H1 (cell line): ENCODE results near the gene OR4E1. TPM values are rescaled to one million over a fixed set of nuclear protein-coding genes. Genes with fewer than 3 reads are reported as not detected.

Source experiments
- CTCF ChIA-PET: fragments of 300-600 bp; sonication (Branson Sonifier 250); formaldehyde crosslinking; loops from one replicate; lab custom pipeline; 2021; ENCODE audit not compliant: partially characterized antibody; lab: Charles Lee
- POLR2A ChIA-PET: fragments of 300-600 bp; sonication (Branson Sonifier 250); formaldehyde crosslinking; loops from one replicate; lab custom pipeline; 2021; ENCODE audit warnings: inconsistent platforms; ENCODE audit not compliant: partially characterized antibody; lab: Charles Lee
- DNase-seq, 2 experiments: peaks; one replicate each; pipeline versions ENCODE4 v3.0.0 to v3.0.0-alpha.2; 2010 to 2022; ENCODE audit warnings: low spot score in 2 of 2, low read depth in 1 of 2, mixed read lengths in 1 of 2
- FAIRE-seq: peaks from 2 replicates; lab custom pipeline; 2011; peaks lifted over from hg19 to GRCh38; lab: Jason Lieb, UNC
- H2AFZ ChIP-seq: 2 replicates; pipeline ENCODE4 v1.8.1; 2012; ENCODE audit warnings: low read length, inconsistent platforms
- H2AK5ac ChIP-seq: 2 replicates; pipeline ENCODE4 v1.6.1; 2013; ENCODE audit warnings: low read depth, low read length
- H2BK120ac ChIP-seq: replicated peaks from 2 replicates; pipeline ENCODE3; 2013; ENCODE audit warnings: low read depth, low read length, inconsistent platforms
- H2BK12ac ChIP-seq: 2 replicates; pipeline ENCODE4 v1.6.1; 2013; ENCODE audit warnings: low read depth, low read length
- H2BK15ac ChIP-seq: 2 replicates; pipeline ENCODE4 v1.6.1; 2013; ENCODE audit warnings: low read length
- H2BK20ac ChIP-seq: 2 replicates; pipeline ENCODE4 v1.6.1; 2013; ENCODE audit warnings: low read length
- H2BK5ac ChIP-seq: 2 replicates; pipeline ENCODE4 v1.6.1; 2013; ENCODE audit warnings: low read depth, low read length
- H3K14ac ChIP-seq: 2 replicates; pipeline ENCODE4 v1.6.1; 2013; ENCODE audit warnings: inconsistent platforms; ENCODE audit not compliant: insufficient read length
- H3K18ac ChIP-seq: 2 replicates; pipeline ENCODE4 v1.6.1; 2013; ENCODE audit warnings: low read length; ENCODE audit errors: extremely low read depth
- H3K23ac ChIP-seq: 2 replicates; pipeline ENCODE4 v1.6.1; 2013; ENCODE audit warnings: inconsistent platforms; ENCODE audit not compliant: insufficient read length
- H3K23me2 ChIP-seq: 2 replicates; pipeline ENCODE4 v1.6.1; 2013; ENCODE audit warnings: low read depth, low read length
- H3K27ac ChIP-seq: 2 replicates; pipeline ENCODE4 v1.6.1; 2011; ENCODE audit warnings: low read depth, low read length, inconsistent platforms
- H3K27me3 ChIP-seq, 4 experiments: replicated peaks in 1 of 4; 1 replicate in 1 of 4; 2 replicates in 3 of 4; pipeline versions ENCODE4 v1.6.1 to v1.8.1; 2011 to 2013; ENCODE audit warnings: low read length in 3 of 4, mild to moderate bottlenecking in 3 of 4, inconsistent platforms in 2 of 4, mixed read lengths in 2 of 4, moderate library complexity in 1 of 4; ENCODE audit not compliant: control insufficient read depth in 3 of 4, insufficient read depth in 3 of 4; ENCODE audit errors: extremely low read depth in 1 of 4
- H3K36me3 ChIP-seq, 4 experiments: 2 replicates each; pipeline versions ENCODE4 v1.6.1 to v1.8.1; 2011 to 2013; ENCODE audit warnings: mild to moderate bottlenecking in 4 of 4, low read length in 3 of 4, moderate library complexity in 2 of 4, control low read depth in 1 of 4, inconsistent platforms in 1 of 4; ENCODE audit not compliant: insufficient read depth in 4 of 4, control insufficient read depth in 2 of 4
- H3K4ac ChIP-seq: replicated peaks from 2 replicates; pipeline ENCODE3; 2013; ENCODE audit warnings: low read length, low read depth, mixed read lengths, inconsistent platforms; ENCODE audit not compliant: insufficient read length
- H3K4me1 ChIP-seq, 4 experiments: replicated peaks in 1 of 4; 1 replicate in 1 of 4; 2 replicates in 3 of 4; pipeline versions ENCODE4 v1.6.1 to v1.8.1; 2011 to 2013; ENCODE audit warnings: low read length in 3 of 4, inconsistent platforms in 2 of 4, mixed read lengths in 1 of 4; ENCODE audit not compliant: insufficient read depth in 4 of 4, control insufficient read depth in 3 of 4
- H3K4me2 ChIP-seq, 2 experiments: 2 replicates each; pipeline versions ENCODE4 v1.6.1 to v1.8.1; 2011 to 2013; ENCODE audit warnings: low read depth in 2 of 2, low read length in 2 of 2, control low read depth in 1 of 2, inconsistent platforms in 1 of 2, mild to moderate bottlenecking in 1 of 2; ENCODE audit not compliant: insufficient read depth in 1 of 2
- H3K4me3 ChIP-seq, 4 experiments: fragments of 200-600, 300-600 bp in 1 of 4; sonication (generic), shearing (Covaris generic), sonication (Bioruptor Twin) in 1 of 4; 2 replicates each; pipeline versions ENCODE4 v1.5.1 to v1.8.1; 2011 to 2016; ENCODE audit warnings: low read length in 4 of 4, low read depth in 3 of 4, control low read depth in 2 of 4, inconsistent platforms in 2 of 4, mild to moderate bottlenecking in 2 of 4, mixed read lengths in 1 of 4, moderate library complexity in 1 of 4; ENCODE audit not compliant: insufficient read depth in 2 of 4; ENCODE audit errors: extremely low read depth in 1 of 4
- H3K56ac ChIP-seq: replicated peaks from 2 replicates; pipeline ENCODE3; 2013; ENCODE audit warnings: low read depth, mild to moderate bottlenecking, mixed read lengths, low read length, inconsistent platforms; ENCODE audit not compliant: insufficient read length
- H3K79me1 ChIP-seq: 2 replicates; pipeline ENCODE4 v1.6.1; 2013; ENCODE audit warnings: low read depth, low read length, control low read depth
- H3K79me2 ChIP-seq, 2 experiments: 2 replicates each; pipeline versions ENCODE4 v1.6.1 to v1.8.1; 2012 to 2013; ENCODE audit warnings: low read length in 2 of 2, mild to moderate bottlenecking in 2 of 2, inconsistent platforms in 1 of 2; ENCODE audit not compliant: insufficient read depth in 2 of 2, control insufficient read depth in 1 of 2
- H3K9ac ChIP-seq, 4 experiments: replicated peaks in 1 of 4; 1 replicate in 1 of 4; 2 replicates in 3 of 4; pipeline versions ENCODE4 v1.6.1 to v1.8.1; 2011 to 2013; ENCODE audit warnings: low read depth in 3 of 4, low read length in 3 of 4, control low read depth in 2 of 4, mild to moderate bottlenecking in 2 of 4, moderate library complexity in 2 of 4, inconsistent platforms in 1 of 4; ENCODE audit errors: extremely low read depth in 1 of 4
- H3K9me3 ChIP-seq, 2 experiments: 2 replicates each; pipeline versions ENCODE4 v1.6.1 to v1.8.1; 2012 to 2013; ENCODE audit warnings: mild to moderate bottlenecking in 2 of 2, moderate library complexity in 2 of 2, control low read depth in 1 of 2, inconsistent platforms in 1 of 2, low read depth in 1 of 2, low read length in 1 of 2, mixed read lengths in 1 of 2; ENCODE audit not compliant: insufficient read depth in 2 of 2
- H4K20me1 ChIP-seq, 2 experiments: replicated peaks in 1 of 2; 2 replicates each; pipeline versions ENCODE3 to v1.8.1; 2011 to 2013; ENCODE audit warnings: inconsistent platforms in 2 of 2, low read length in 2 of 2, mild to moderate bottlenecking in 1 of 2; ENCODE audit not compliant: insufficient read depth in 2 of 2, control insufficient read depth in 1 of 2
- H4K5ac ChIP-seq: 2 replicates; pipeline ENCODE4 v1.6.1; 2013; ENCODE audit warnings: low read length, low read depth, mixed read lengths, inconsistent platforms; ENCODE audit not compliant: insufficient read length
- H4K8ac ChIP-seq: 2 replicates; pipeline ENCODE4 v1.8.0; 2013; ENCODE audit warnings: mild to moderate bottlenecking, moderate library complexity, low read length, inconsistent platforms; ENCODE audit not compliant: insufficient read depth; ENCODE audit errors: extremely low read depth
- H4K91ac ChIP-seq: replicated peaks from 2 replicates; pipeline ENCODE3; 2013; ENCODE audit warnings: low read length, mixed read lengths, inconsistent platforms; ENCODE audit not compliant: insufficient read length
- ATF3 ChIP-seq: IDR thresholded peaks from 2 replicates; pipeline ENCODE4 v1.6.1; 2011; ENCODE audit warnings: low read depth, mild to moderate bottlenecking, low read length; ENCODE audit not compliant: insufficient read depth
- BCL11A ChIP-seq, 2 experiments: IDR thresholded peaks; one replicate each; pipeline ENCODE4 v1.6.1; 2011; ENCODE audit warnings: low read depth in 2 of 2, low read length in 2 of 2, mild to moderate bottlenecking in 2 of 2
- CBX8 ChIP-seq: fragments of 300-800, 300-1000 bp; sonication (generic); IDR thresholded peaks from 2 replicates; pipeline ENCODE4 v1.7.1; 2016; ENCODE audit warnings: low read depth, low read length, borderline replicate concordance
- CTBP2 ChIP-seq: IDR thresholded peaks from 2 replicates; pipeline ENCODE4 v1.7.0; 2011; ENCODE audit warnings: borderline replicate concordance, mild to moderate bottlenecking, moderate library complexity, mixed read lengths, low read length; ENCODE audit not compliant: insufficient read depth, insufficient read length
- FOSL1 ChIP-seq: IDR thresholded peaks from 2 replicates; pipeline ENCODE4 v1.6.1; 2011; ENCODE audit warnings: mild to moderate bottlenecking, low read depth, low read length, moderate library complexity; ENCODE audit not compliant: insufficient read depth
- GABPA ChIP-seq: IDR thresholded peaks from 2 replicates; pipeline ENCODE4 v1.6.1; 2011; ENCODE audit warnings: mild to moderate bottlenecking, low read length, moderate library complexity, borderline replicate concordance; ENCODE audit not compliant: insufficient read depth
- RBBP5 ChIP-seq: IDR thresholded peaks from 2 replicates; pipeline ENCODE4 v1.7.1; 2012; ENCODE audit warnings: low read depth, mild to moderate bottlenecking, inconsistent platforms, low read length, moderate library complexity, borderline replicate concordance
- RFX5 ChIP-seq: IDR thresholded peaks from 2 replicates; pipeline ENCODE4 v1.6.1; 2011; ENCODE audit warnings: low read depth, low read length, improper control_type of control experiment, borderline replicate concordance
- SAP30 ChIP-seq: fragments of 300-600 bp; sonication (generic); IDR thresholded peaks from 2 replicates; pipeline ENCODE4 v1.7.1; 2012; ENCODE audit warnings: low read length, moderate library complexity, mild to moderate bottlenecking, inconsistent platforms; ENCODE audit not compliant: insufficient read depth, insufficient replicate concordance
- SRF ChIP-seq: IDR thresholded peaks from 2 replicates; pipeline ENCODE4 v1.6.1; 2011; ENCODE audit warnings: mild to moderate bottlenecking, low read depth, low read length, moderate library complexity
- TAF7 ChIP-seq: optimal IDR thresholded peaks from 2 replicates; pipeline ENCODE3; 2011; ENCODE audit warnings: low read depth, mild to moderate bottlenecking, inconsistent platforms, low read length, moderate library complexity, borderline replicate concordance
- polyA plus RNA-seq, 7 experiments: library from polyadenylated mRNA; depleted of rRNA in 3 of 7; stranded (reverse) in 5 of 7; unstranded in 2 of 7; fragments of >200 nt in 5 of 7; fragments of 200-250 nt in 2 of 7; gene quantifications; 1 replicate in 5 of 7; 2 replicates in 1 of 7; 4 replicates in 1 of 7; pipeline versions ENCODE4 v1.2.1 to v1.2.3, GENCODE V29; 2011 to 2013; ENCODE audit warnings: missing spikeins in 2 of 7, mixed read lengths in 2 of 7
- total RNA-seq: library from RNA; stranded (reverse); fragmentation: NEBNext Ultra II Directional; extraction: Animal tissue kit (Norgen Biotek cat#: 25700); gene quantifications from 2 replicates; pipeline ENCODE4 v1.2.1, GENCODE V29; 2021

The OR4E1 gene
- total and polyA plus RNA-seq, 2 of the 8 experiments (the other 6 are each of a cell fraction or from before 2014, with no cell fraction given): not detected

GRCh38 chr14:21694425-21694824 is 20.8 kb upstream of the OR4E1 start:
- FAIRE-seq (no peak), DNase-seq (no peak)
- Histone ChIP-seq H4K91ac (no peak overlapping the region), H3K36me3 (no peaks in the 10 kb centered on the region), H3K23ac (no peak overlapping the region), H3K18ac (no peak overlapping the region), H2BK20ac (no peak overlapping the region), H3K27me3 (no peaks in the 10 kb centered on the region), H3K4me3 (no peak overlapping the region), H3K56ac (no peak overlapping the region), H2BK5ac (no peak overlapping the region), H3K4me2 (no peak overlapping the region), H3K27ac (no peak overlapping the region), H2BK12ac (no peak overlapping the region), H2BK15ac (no peak overlapping the region), H2BK120ac (no peak overlapping the region), H3K4me1 (no peaks in the 10 kb centered on the region), H3K79me1 (no peaks in the 10 kb centered on the region), H3K4ac (no peak overlapping the region), H3K9ac (no peak overlapping the region), H4K20me1 (no peaks in the 10 kb centered on the region), H4K8ac (no peak overlapping the region), H3K9me3 (peaks cover 0 to 8% of the 10 kb centered on the region in 2 experiments; a peak in 1 of 4 replicates), H3K23me2 (no peaks in the 10 kb centered on the region), H3K79me2 (no peaks in the 10 kb centered on the region), H4K5ac (no peak overlapping the region), H3K14ac (no peak overlapping the region), H2AK5ac (no peak overlapping the region), H2AFZ (no peak overlapping the region)
- CTCF ChIA-PET: interaction anchor here (1.0 to 3.0 kb wide), 2 partner anchors 14 to 17 kb away, joined by 3 to 11 read pairs; no protein-coding TSS in a partner anchor
- POLR2A ChIA-PET: no interaction called here
- TF ChIP-seq FOSL1 (no peak), CBX8 (no peak), SAP30 (no peak), CTBP2 (no peak), BCL11A (IDR thresholded peaks at IDR 0.05; ENCODE audit: low read depth in 2 of 2, low read length in 2 of 2) (no peak), TAF7 (no peak), GABPA (no peak), RFX5 (no peak), ATF3 (no peak), SRF (no peak), RBBP5 (no peak)
